Measurements from ENCODE around the gene RCOR2.
"Not testable (repeated sequence)": the region's sequence is repeated elsewhere in the genome, so short reads cannot be mapped to it uniquely, and the experiment has no call there.

RCOR2 gene

DNA sequence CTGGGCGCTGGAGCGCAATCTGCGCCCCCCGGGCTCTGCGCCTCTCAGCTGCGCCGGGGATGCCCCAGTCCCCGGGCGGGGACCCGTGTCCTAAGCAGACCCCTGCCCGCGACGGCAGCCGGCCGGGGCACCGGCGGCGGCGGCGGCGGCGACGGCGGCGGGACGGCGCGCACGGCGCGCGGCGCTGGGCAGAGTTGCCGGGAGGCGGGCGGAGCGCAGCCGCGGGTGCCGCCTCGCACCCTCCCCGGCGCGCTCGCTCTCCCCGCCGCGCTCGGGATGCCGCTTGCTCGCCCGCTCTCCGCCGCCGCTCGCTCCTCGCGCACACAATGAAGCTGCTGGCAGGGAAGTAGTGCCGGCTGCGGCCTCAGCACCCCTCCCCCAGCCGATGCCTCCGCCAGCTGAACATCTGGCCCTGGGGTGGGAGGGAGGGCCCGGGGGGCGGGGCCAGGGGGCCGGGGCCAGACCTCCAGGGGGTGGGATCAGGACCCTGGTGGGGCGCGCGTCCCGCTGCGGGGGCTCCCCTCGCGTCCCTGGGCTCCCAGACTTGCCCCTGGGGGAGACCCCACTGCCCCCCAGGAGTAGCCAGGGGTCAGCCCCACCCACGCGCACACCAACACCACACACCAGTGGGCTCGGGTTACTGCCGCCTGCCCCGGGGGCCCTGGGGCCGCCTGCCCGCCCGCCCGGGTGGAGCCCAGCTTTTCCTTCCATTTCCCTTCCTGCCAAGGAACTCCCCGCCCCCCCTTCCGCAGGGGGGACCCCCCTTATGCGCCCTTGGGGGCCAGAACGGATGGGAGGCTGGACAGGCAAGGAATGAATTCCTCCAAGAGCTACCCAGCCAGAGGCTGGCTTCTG is at the start of gene RCOR2:
RCOR2 (minus strand) TSS at position 328 of the 855 bp plus-strand sequence. CDS start 708 bp downstream, outside the sequence.
- Histone ChIP-seq H3K9me3 (replicated peaks in 1 of 11) (no peaks in the 10 kb centered on the region), H3K9ac (peak within 1 kb of the TSS; percentile 76 to 92 (median 86)), H3K27ac (peak within 1 kb of the TSS; percentile 51 to 89 (median 85); a peak in 21 of 22 replicates), H3K27me3 (no peaks in the 10 kb centered on the region), H3K4me1 (peaks cover 43 to 77% (median 64%) of the 10 kb centered on the region in 10 experiments), H3K36me3 (peaks cover 0 to 27% (median 22%) of the 10 kb centered on the region in 11 experiments; a peak in 20 of 22 replicates), H3K4me3 (peak within 1 kb of the TSS; percentile 76 to 93 (median 84)), H3K4me2 (peak within 1 kb of the TSS; percentile 91 to 100 (median 100)), H4K20me1 (peaks cover 0 to 34% (median 22%) of the 10 kb centered on the region in 11 experiments; a peak in 16 of 22 replicates)
- TF ChIP-seq Cebpa-rat (IDR thresholded peaks at IDR 0.05), result no peak

GRCh38 chr11:63966444-63966843 is 49.5 kb upstream of the RCOR2 start:
- no peaks in the 10 kb centered on the region for H3K9me3 ChIP-seq (replicated peaks in 1 of 11)
- no peak for TF ChIP-seq Cebpa-rat (IDR thresholded peaks at IDR 0.05)

GRCh38 chr11:63963895-63964294 is 46.9 kb upstream of the RCOR2 start:
- H3K9ac ChIP-seq; H3K9me3 ChIP-seq (replicated peaks in 1 of 11); H3K27ac ChIP-seq; H4K20me1 ChIP-seq; H3K4me3 ChIP-seq; H3K27me3 ChIP-seq; H3K36me3 ChIP-seq: not testable (repeated sequence)
- H3K4me2 ChIP-seq, result peak overlapping the region in 5 of 11 experiments; percentile 34 to 67 (median 58); a peak in 8 of 22 replicates
- H3K4me1 ChIP-seq, result peaks cover 0 to 46% (median 18%) of the 10 kb centered on the region in 10 experiments; a peak in 13 of 20 replicates

More at GRCh38 chr11:63966444-63966843, 49.5 kb upstream of the RCOR2 start:
- Histone ChIP-seq H4K20me1 (no peaks in the 10 kb centered on the region), H3K27me3 (no peaks in the 10 kb centered on the region), H3K9ac (no peak overlapping the region), H3K36me3 (no peaks in the 10 kb centered on the region), H3K27ac (no peak overlapping the region), H3K4me1 (peaks cover 0 to 44% (median 28%) of the 10 kb centered on the region in 10 experiments; a peak in 19 of 20 replicates), H3K4me3 (no peak overlapping the region), H3K4me2 (no peak overlapping the region)

DNA sequence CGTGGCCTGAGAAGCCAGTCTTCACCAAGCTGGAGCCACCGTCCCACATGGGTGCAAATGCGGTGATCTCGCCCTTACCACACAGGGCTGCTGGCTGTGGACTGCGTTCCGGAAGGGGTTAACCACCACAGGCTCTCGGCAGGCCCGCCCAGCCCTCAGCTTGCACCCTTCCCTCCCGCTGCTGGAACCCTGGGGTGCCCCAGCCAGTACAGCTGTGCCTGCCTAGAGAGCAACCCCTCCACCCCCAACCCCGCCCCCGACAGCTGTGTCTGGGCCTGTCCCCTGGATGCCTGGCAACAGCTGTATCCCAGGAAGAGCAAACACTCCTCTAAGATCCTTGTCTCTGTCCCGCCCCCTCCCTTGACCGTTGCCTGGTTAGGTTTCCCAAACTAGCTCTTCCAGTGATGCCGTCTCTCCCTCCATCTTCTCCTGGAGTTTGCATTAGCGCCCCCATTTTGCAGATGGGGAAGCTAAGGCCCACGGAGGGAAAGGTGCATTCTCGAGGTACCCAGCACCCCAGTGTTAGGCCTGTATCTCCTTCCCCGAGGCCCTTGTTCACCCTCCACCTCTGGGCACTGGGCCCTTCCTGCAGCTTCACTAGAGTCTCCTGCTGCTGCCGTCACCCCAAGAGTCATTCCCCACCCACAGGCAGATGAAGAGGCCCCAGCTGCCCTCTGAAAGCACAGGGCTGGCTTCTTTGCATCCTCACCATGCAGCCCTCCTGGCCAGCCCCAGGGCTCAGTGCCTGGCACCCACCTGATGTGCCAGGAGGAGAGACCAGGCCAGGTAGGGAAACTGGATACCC is 44.8 kb upstream of the RCOR2 start:
- peaks cover 0 to 54% (median 18%) of the 10 kb centered on the region in 10 experiments; a peak in 13 of 20 replicates for H3K4me1 ChIP-seq
- no peaks in the 10 kb centered on the region for H3K9me3 ChIP-seq (replicated peaks in 1 of 11)
- no peak overlapping the region for H3K27ac ChIP-seq
- H3K4me3 ChIP-seq, result no peak overlapping the region
- H3K36me3 ChIP-seq, result peaks cover 0 to 20% (median 12%) of the 10 kb centered on the region in 11 experiments; a peak in 16 of 22 replicates
- peaks cover 0 to 19% (median 0%) of the 10 kb centered on the region in 11 experiments; a peak in 6 of 22 replicates for H4K20me1 ChIP-seq
- no peak for TF ChIP-seq Cebpa-rat (IDR thresholded peaks at IDR 0.05)
- no peaks in the 10 kb centered on the region for H3K27me3 ChIP-seq
- H3K4me2 ChIP-seq, result 0 out of 22 replicates have a peak overlapping the region, but pooled peaks of 1 of the 11 experiments have one; percentile 1
- H3K9ac ChIP-seq, result no peak overlapping the region; a peak in 1 of 22 replicates

GRCh38 chr11:63958008-63958407 is 41.0 kb upstream of the RCOR2 start:
- Histone ChIP-seq H3K4me1 (peaks cover 0 to 41% (median 13%) of the 10 kb centered on the region in 10 experiments; a peak in 13 of 20 replicates), H3K9ac (peak overlapping the region in 2 of 11 experiments; percentile 19 to 48; a peak in 2 of 22 replicates), H3K4me2 (peak overlapping the region in 1 of 11 experiments; percentile 12; a peak in 1 of 22 replicates), H3K36me3 (peaks cover 36 to 58% (median 49%) of the 10 kb centered on the region in 11 experiments), H3K27ac (no peak overlapping the region), H3K9me3 (replicated peaks in 1 of 11) (no peaks in the 10 kb centered on the region), H4K20me1 (peaks cover 0 to 35% (median 0%) of the 10 kb centered on the region in 11 experiments; a peak in 7 of 22 replicates), H3K4me3 (no peak overlapping the region), H3K27me3 (no peaks in the 10 kb centered on the region)
- no peak for TF ChIP-seq Cebpa-rat (IDR thresholded peaks at IDR 0.05)

GRCh38 chr11:63952570-63952969 is 35.6 kb upstream of the RCOR2 start:
- peak overlapping the region in 7 of 11 experiments; percentile 40 to 63 (median 56); a peak in 13 of 22 replicates for H3K27ac ChIP-seq
- TF ChIP-seq Cebpa-rat (IDR thresholded peaks at IDR 0.05), result no peak

GRCh38 chr11:63951779-63952536 is 35.0 kb upstream of the RCOR2 start:
- Histone ChIP-seq H3K36me3 (peaks cover 59 to 90% (median 82%) of the 10 kb centered on the region in 11 experiments), H3K9ac (peak overlapping the region; percentile 7 to 67 (median 62); a peak in 19 of 22 replicates), H3K4me2 (peak overlapping the region; percentile 45 to 84 (median 78)), H3K27me3 (no peaks in the 10 kb centered on the region), H4K20me1 (peaks cover 0 to 34% (median 12%) of the 10 kb centered on the region in 11 experiments; a peak in 10 of 22 replicates), H3K9me3 (replicated peaks in 1 of 11) (no peaks in the 10 kb centered on the region), H3K27ac (peak overlapping the region in 10 of 11 experiments; percentile 9 to 63 (median 47); a peak in 18 of 22 replicates), H3K4me1 (peaks cover 11 to 37% (median 23%) of the 10 kb centered on the region in 10 experiments), H3K4me3 (peak overlapping the region in 2 of 10 experiments; percentile 2 to 36; a peak in 2 of 20 replicates)
- TF ChIP-seq Cebpa-rat (IDR thresholded peaks at IDR 0.05), result no peak

More at GRCh38 chr11:63952570-63952969, 35.6 kb upstream of the RCOR2 start:
- Histone ChIP-seq H3K9ac (peak overlapping the region in 7 of 11 experiments; percentile 42 to 67 (median 64); a peak in 9 of 22 replicates), H3K27me3 (no peaks in the 10 kb centered on the region), H3K4me1 (peaks cover 11 to 37% (median 24%) of the 10 kb centered on the region in 10 experiments), H4K20me1 (peaks cover 0 to 37% (median 12%) of the 10 kb centered on the region in 11 experiments; a peak in 11 of 22 replicates), H3K4me3 (0 out of 20 replicates have a peak overlapping the region, but pooled peaks of 1 of the 10 experiments have one; percentile 2), H3K4me2 (peak overlapping the region in 10 of 11 experiments; percentile 45 to 84 (median 78); a peak in 20 of 22 replicates), H3K9me3 (replicated peaks in 1 of 11) (no peaks in the 10 kb centered on the region), H3K36me3 (peaks cover 54 to 89% (median 81%) of the 10 kb centered on the region in 11 experiments)

All from BLaER1 treated with 17β-estradiol and CSF1 and Interleukin-3, amounts not matched to agents 10 nM and 100 nM (cell line).